Activated CD4-positive, CD25-positive, alpha-beta regulatory T cell treated with anti-CD3 and anti-CD28 coated beads, Interleukin-2, amount 50 U/mL, for 16 hours (primary cell): ENCODE results near the gene BRSK2.

Experiments used
- DNase-seq: peaks from one replicate; pipeline ENCODE4 v3.0.0-alpha.2; 2020; ENCODE audit warnings: low read depth, low spot score

Gene BRSK2

GRCh38 chr11:1451781-1452470 is 62.2 kb downstream of the BRSK2 start:
- no peak for DNase-seq

DNA sequence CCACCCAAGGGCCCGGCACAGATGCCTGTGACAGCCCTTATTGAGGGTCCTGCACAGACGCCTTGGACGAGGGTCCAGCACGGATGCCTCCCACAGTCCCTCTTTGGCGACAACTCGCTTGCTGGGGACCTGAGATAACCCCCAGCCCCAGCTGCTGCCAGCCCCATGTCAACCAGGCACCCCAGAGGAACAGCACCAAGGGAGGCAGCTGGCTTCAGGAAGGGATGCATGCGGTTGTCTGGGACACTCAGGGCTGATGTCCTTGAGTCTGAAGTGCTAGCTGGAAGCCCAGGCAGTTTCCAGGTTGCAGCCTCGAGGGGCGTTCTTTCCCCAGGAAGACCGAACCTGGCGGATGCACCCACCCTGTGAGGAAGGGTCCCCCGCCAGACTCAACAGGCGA is 63.0 kb downstream of the BRSK2 start:
- no peak for DNase-seq

GRCh38 chr11:1453611-1454034 is 63.9 kb downstream of the BRSK2 start:
- DNase-seq = no peak

- no peak for DNase-seq
Observed at GRCh38 chr11:1454576-1454975, 64.8 kb downstream of the BRSK2 start.

- no peak for DNase-seq
Observed at GRCh38 chr11:1455032-1455762, 65.5 kb downstream of the BRSK2 start.

GRCh38 chr11:1455763-1456060 is 66.0 kb downstream of the BRSK2 start:
- DNase-seq = no peak

GRCh38 chr11:1456176-1456575 is 66.4 kb downstream of the BRSK2 start:
- no peak for DNase-seq

GRCh38 chr11:1456596-1457325 is 67.0 kb downstream of the BRSK2 start:
- DNase-seq = no peak

DNA sequence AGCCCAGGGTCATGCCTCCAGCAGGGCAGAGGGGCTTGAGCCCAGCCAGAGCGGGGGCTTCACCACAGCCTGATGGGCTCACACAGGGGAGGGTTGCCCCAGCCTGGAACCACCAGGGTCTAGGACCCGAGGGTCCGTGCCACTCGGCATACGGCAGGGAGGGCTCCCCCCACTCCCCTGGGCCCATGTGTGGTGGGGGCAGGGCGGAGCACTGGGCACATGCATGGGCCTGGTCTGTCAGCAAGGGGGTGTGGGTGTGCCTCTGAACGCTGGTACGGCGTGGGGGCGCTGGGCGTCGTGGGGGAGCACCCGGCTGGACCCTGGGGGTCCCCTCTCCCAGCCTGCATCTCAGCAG is 67.6 kb downstream of the BRSK2 start:
- no peak for DNase-seq

- no peak for DNase-seq
Observed at GRCh38 chr11:1457856-1458255, 68.1 kb downstream of the BRSK2 start.

DNA sequence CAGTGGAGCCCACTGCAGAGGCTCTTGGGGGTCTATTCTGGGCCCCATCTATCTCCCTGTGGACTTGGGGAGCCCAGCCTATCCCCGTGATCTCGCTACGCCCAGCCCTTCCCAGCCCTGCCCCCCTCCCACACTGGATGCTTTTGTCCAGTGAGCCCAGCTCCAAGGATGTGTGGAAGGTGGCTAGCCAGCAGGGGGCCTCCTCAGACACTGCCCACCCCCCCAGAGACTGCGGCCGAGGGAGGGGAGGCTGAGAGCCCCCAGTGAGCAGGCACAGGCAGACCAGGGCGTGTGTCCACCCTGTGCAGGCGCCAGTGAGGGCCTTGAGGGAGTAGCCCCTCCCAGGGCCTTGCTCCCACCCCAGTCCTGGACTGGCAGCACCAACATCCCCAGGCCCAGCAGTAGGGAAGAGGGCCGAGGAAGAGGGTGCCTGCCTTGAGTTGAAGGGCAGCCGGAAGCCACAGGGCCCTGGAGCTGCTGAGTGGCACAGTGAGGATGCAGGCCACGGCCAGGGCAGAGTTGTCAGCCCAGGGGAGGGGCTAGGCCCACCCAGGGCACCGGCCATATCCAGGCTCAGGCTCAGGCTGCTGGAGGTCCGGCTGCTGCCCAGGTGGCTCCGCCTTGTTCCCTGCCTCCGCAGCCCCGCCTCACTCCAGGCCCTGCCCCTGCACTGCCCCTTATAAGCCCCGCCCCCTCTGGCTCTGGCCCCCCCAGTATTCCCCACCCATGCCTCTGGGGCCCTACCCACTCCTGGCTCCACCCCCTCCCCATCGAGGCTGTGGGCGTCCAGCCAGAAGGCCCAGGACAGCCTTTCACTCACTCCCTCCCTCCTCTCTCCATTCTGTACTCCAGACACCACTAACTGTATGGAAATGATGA is 68.8 kb downstream of the BRSK2 start:
- no peak for DNase-seq

DNA sequence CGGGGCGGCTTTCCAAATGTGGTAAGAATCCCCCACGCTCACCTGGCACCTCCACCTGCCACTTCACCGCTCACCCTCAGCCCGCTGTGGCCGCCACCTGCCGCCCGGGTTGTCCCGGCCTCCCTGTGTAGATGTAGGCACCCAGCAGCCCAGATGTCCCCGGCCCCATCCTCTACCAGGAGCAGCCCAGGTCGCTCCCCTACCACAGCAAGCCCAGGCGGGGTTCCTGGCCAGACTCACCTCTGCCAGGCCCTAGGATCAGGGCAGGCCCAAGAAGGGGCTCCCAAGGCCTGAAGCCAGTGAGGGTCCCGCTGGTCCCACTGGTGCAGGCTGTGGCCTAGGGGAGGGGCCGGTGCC is 69.5 kb downstream of the BRSK2 start:
- DNase-seq = no peak

GRCh38 chr11:1459764-1460395 is 70.1 kb downstream of the BRSK2 start:
- no peak for DNase-seq

GRCh38 chr11:1460396-1460985 is 70.8 kb downstream of the BRSK2 start:
- DNase-seq = no peak

GRCh38 chr11:1460986-1461825 is 71.5 kb downstream of the BRSK2 start:
- no peak for DNase-seq

- DNase-seq = no peak
Observed at GRCh38 chr11:1461826-1462697, 72.3 kb downstream of the BRSK2 start.

GRCh38 chr11:1462698-1462975 is 72.9 kb downstream of the BRSK2 start:
- no peak for DNase-seq

DNA sequence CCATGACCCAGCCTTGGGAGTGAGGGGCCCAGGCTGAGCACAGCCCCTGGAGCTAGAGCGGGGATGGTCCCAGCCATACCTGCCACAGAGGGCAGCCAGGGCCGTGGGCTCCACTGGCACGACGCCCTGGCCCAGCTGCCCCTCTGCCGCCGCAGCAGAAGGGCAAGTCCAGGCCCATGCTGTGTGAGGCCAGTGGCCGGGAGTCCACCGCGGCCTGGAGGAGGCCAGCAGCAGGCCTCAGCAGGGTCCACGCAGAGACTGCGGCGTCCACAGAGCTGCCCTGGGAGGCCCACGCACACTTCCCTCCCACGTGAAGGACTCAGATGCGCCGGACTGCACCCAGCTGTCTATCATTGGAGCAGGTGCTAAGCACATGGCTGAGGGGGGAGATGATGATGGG is 73.3 kb downstream of the BRSK2 start:
- no peak for DNase-seq

- DNase-seq = no peak
Observed at GRCh38 chr11:1466784-1467183, 77.0 kb downstream of the BRSK2 start.

- DNase-seq = no peak
Observed at GRCh38 chr11:1467270-1467669, 77.5 kb downstream of the BRSK2 start.
